Osteoblast (primary cell): ENCODE measurements around the gene PNP. TPM values are rescaled to one million over a fixed set of nuclear protein-coding genes. Genes with fewer than 3 reads are reported as not detected.
"Not testable (repeated sequence)": the region's sequence is repeated elsewhere in the genome, so short reads cannot be mapped to it uniquely, and the experiment has no call there.

ENCODE experiments used
- DNase-seq: peaks from one replicate; pipeline ENCODE4 v3.0.0; 2011; ENCODE audit warnings: low spot score, mixed read lengths; ENCODE audit not compliant: insufficient read length; ENCODE audit errors: missing footprints
- H2AFZ ChIP-seq: 2 replicates; pipeline ENCODE4 v1.6.0; 2011; ENCODE audit warnings: mild to moderate bottlenecking, low read length
- H3K27ac ChIP-seq: 2 replicates; pipeline ENCODE4 v1.5.1; 2011; ENCODE audit warnings: mild to moderate bottlenecking, low read depth, low read length, moderate library complexity
- H3K27me3 ChIP-seq: 2 replicates; pipeline ENCODE4 v1.6.0; 2012; ENCODE audit warnings: mild to moderate bottlenecking, control low read depth, inconsistent platforms, low read length, moderate library complexity; ENCODE audit not compliant: insufficient read depth
- H3K36me3 ChIP-seq: 2 replicates; pipeline ENCODE4 v1.5.1; 2011; ENCODE audit warnings: mild to moderate bottlenecking, low read length, control low read depth, moderate library complexity; ENCODE audit not compliant: insufficient read depth
- H3K4me1 ChIP-seq: 2 replicates; pipeline ENCODE4 v1.5.1; 2011; ENCODE audit warnings: mild to moderate bottlenecking, low read length, control low read depth, moderate library complexity; ENCODE audit not compliant: insufficient read depth
- H3K4me2 ChIP-seq: 2 replicates; pipeline ENCODE4 v1.6.0; 2011; ENCODE audit warnings: mild to moderate bottlenecking, low read length; ENCODE audit not compliant: insufficient read depth
- H3K4me3 ChIP-seq: fragments of 200-600 bp; sonication (generic); 3 replicates; pipeline ENCODE4 v1.5.1; 2012; ENCODE audit warnings: mild to moderate bottlenecking, low read length, inconsistent platforms; ENCODE audit not compliant: insufficient read depth
- H3K79me2 ChIP-seq: 2 replicates; pipeline ENCODE4 v1.6.0; 2012; ENCODE audit warnings: mild to moderate bottlenecking, low read length, control low read depth, inconsistent platforms; ENCODE audit not compliant: insufficient read depth
- H3K9me3 ChIP-seq: 2 replicates; pipeline ENCODE4 v1.5.1; 2011; ENCODE audit warnings: low read depth, low read length, control low read depth
- H4K20me1 ChIP-seq: 2 replicates; pipeline ENCODE4 v1.6.0; 2012; ENCODE audit warnings: mild to moderate bottlenecking, low read length, control low read depth; ENCODE audit not compliant: insufficient read depth
- total RNA-seq: library from RNA; depleted of rRNA; stranded (reverse); fragments of >200 nt; gene quantifications from 2 replicates; pipeline ENCODE4 v1.2.3, GENCODE V29; 2012
- TF ChIP-seq, protein P1 (sequence below): IDR thresholded peaks from 2 replicates; pipeline ENCODE4 v1.5.1; 2011; ENCODE audit warnings: mild to moderate bottlenecking, low read depth, low read length, moderate library complexity; ENCODE audit errors: extremely low read depth

PNP gene
- total RNA-seq, 1 donor: 29.7 TPM

DNA sequence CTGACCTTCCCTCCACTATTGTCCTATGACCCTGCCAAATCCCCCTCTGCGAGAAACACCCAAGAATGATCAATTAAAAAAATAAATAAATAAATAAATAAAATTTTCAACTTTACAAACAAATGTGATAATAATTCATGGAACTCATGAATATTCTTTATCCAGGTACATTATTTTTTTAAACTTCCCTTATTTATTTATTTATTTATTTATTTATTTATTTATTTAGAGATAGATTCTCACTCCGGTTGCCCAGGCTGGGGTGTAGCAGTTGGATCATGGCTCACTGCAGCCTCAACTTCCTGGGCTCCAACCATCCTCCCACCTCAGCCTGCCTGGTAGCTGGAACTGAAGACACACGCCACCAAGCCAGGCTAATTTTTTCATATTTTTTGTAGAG, 38.3 kb downstream of the PNP start:
- H3K4me1 ChIP-seq, DNase-seq, H4K20me1 ChIP-seq, H3K9me3 ChIP-seq, H3K4me2 ChIP-seq, H3K79me2 ChIP-seq, H2AFZ ChIP-seq, H3K27me3 ChIP-seq, H3K27ac ChIP-seq, H3K36me3 ChIP-seq, H3K4me3 ChIP-seq: not testable (repeated sequence)

DNA sequence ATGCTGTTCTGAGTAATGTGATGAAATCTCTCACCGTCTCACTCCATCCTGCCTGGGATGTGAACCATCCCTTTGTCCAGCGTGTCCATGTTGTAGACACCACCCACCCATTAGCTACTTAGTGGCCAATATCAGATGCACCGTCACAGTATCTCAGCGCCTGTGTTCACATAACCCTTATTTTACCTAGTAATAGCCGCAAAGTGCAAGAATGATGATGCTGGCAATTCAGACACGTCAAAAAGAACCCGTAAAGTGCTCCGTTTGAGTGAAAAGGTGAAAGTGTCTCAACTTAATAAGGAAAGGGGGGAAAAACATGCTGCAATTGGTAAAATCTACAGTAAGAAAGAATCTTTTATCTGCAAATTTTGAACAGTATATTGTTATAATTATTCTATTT, 39.2 kb downstream of the PNP start:
- TF ChIP-seq, protein P1, sequence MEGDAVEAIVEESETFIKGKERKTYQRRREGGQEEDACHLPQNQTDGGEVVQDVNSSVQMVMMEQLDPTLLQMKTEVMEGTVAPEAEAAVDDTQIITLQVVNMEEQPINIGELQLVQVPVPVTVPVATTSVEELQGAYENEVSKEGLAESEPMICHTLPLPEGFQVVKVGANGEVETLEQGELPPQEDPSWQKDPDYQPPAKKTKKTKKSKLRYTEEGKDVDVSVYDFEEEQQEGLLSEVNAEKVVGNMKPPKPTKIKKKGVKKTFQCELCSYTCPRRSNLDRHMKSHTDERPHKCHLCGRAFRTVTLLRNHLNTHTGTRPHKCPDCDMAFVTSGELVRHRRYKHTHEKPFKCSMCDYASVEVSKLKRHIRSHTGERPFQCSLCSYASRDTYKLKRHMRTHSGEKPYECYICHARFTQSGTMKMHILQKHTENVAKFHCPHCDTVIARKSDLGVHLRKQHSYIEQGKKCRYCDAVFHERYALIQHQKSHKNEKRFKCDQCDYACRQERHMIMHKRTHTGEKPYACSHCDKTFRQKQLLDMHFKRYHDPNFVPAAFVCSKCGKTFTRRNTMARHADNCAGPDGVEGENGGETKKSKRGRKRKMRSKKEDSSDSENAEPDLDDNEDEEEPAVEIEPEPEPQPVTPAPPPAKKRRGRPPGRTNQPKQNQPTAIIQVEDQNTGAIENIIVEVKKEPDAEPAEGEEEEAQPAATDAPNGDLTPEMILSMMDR: no peak
- Histone ChIP-seq H3K27ac (no peak overlapping the region), H3K4me1 (peaks cover 4% of the 10 kb centered on the region), H4K20me1 (no peaks in the 10 kb centered on the region), H3K9me3 (no peaks in the 10 kb centered on the region), H3K27me3 (no peaks in the 10 kb centered on the region), H3K4me2 (no peak overlapping the region), H3K36me3 (no peaks in the 10 kb centered on the region), H3K4me3 (no peak overlapping the region), H2AFZ (no peak overlapping the region), H3K79me2 (no peaks in the 10 kb centered on the region)
- no peak for DNase-seq

DNA sequence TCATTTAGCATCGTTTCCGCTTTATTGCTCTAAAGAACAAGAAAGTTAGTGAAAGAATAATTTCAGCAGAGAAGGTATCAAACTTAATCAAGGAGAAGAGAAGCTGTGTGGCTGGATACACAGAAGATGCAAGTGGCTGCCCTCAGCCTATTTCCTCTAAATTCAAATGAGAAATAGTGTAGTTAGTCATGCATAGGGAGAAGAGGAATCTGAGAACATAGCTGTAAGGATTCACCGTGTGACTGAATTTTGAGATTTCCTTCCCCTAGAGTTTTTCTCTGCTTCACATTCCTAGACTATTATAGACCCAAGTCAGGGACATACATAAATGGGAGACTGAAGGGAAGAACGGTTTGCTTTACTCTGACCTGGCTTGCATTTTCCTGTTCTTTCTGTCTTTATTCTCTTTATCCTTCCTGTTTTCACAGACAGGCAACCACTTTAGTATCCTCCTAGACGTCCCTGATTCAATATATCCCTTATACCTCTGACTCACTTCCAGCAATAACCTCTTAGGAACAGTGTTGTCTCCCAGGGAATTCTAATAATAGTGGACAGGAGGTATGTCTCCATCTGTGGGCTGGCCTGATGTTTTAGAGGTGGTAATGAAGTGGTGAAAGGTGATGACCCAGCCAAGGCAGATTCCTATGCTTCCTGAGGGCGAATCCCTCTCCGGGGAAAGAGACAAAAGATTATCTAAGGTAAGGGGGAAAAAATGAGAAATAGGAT, 43.1 kb downstream of the PNP start:
- peaks cover 20% of the 10 kb centered on the region for H3K4me1 ChIP-seq
- H3K9me3 ChIP-seq: no peaks in the 10 kb centered on the region
- peak overlapping the region; percentile 43 for H2AFZ ChIP-seq
- no peaks in the 10 kb centered on the region for H3K79me2 ChIP-seq
- TF ChIP-seq, protein P1: no peak
- no peak overlapping the region for H3K4me3 ChIP-seq
- DNase-seq: no peak
- peak overlapping the region; percentile 57 for H3K27ac ChIP-seq
- no peaks in the 10 kb centered on the region for H3K27me3 ChIP-seq
- H4K20me1 ChIP-seq: no peaks in the 10 kb centered on the region
- peak overlapping the region; percentile 52 for H3K4me2 ChIP-seq
- no peaks in the 10 kb centered on the region for H3K36me3 ChIP-seq

DNA sequence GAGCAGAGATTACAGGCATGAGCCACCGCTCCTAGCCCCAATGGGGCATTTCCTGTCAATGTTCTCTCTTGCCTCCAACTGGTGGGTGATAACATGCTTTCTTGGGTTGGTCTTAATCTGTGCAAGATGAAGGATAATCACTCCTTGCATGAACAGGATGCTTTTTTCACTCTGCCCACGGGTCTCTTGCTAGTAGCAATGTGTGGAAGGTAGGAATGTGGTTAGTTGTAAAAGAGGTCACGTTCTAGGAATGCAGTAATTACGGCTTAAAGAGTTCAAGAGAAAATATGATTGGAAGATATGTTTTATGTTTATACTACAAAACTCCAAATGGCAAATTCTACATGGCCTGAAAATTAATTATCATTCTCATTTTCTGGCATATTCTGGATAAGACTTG, 46.6 kb downstream of the PNP start:
- Histone ChIP-seq H3K4me1 (peaks cover 26% of the 10 kb centered on the region), H3K27me3 (no peaks in the 10 kb centered on the region), H3K4me2 (no peak overlapping the region), H4K20me1 (no peaks in the 10 kb centered on the region), H3K36me3 (no peaks in the 10 kb centered on the region), H3K79me2 (no peaks in the 10 kb centered on the region), H3K4me3 (no peak overlapping the region), H3K9me3 (no peaks in the 10 kb centered on the region), H2AFZ (peak overlapping the region; percentile 46), H3K27ac (peak overlapping the region; percentile 77)
- DNase-seq: no peak
- TF ChIP-seq, protein P1: no peak
